HCT116 (cell line): Measurements from ENCODE around the gene TNRC6C. TPM values are rescaled to one million over a fixed set of nuclear protein-coding genes. Genes with fewer than 3 reads are reported as not detected.

Source experiments
- ATAC-seq: fragments of 200-7000 bp; cut with Tn5 transposase; 2 replicates; pipeline ENCODE4 v1.9.1; 2020; ENCODE audit warnings: mild to moderate bottlenecking, moderate library complexity
- BruUV-seq: library from RNA; stranded (reverse); fragments of 400-500 nt; replicated peaks from 2 replicates; lab custom pipeline; 2021; lab: Mats Ljungman, UMichigan
- CTCF ChIA-PET: fragments of 300-600 bp; sonication (Branson Sonifier 250); formaldehyde crosslinking; loops from one replicate; lab custom pipeline; 2021; ENCODE audit warnings: antibody characterized with exemption; lab: Charles Lee
- POLR2A ChIA-PET: fragments of 300-600, 350-600 bp; sonication (Branson Sonifier 250); formaldehyde crosslinking; loops from one replicate; lab custom pipeline; 2021; ENCODE audit warnings: antibody characterized with exemption; lab: Charles Lee
- RAD21 ChIA-PET, 2 experiments: fragments of 300-600 bp; sonication (Branson Sonifier 250); formaldehyde crosslinking; loops; one replicate each; lab custom pipeline; 2023; ENCODE audit warnings: low total read pairs in 2 of 2; ENCODE audit not compliant: uncharacterized antibody in 2 of 2, unreplicated experiment in 2 of 2, low non-redundant PET in 1 of 2; lab: Charles Lee
- DNase-seq: peaks from one replicate; pipeline ENCODE4 v3.0.0-alpha.2; 2010; ENCODE audit warnings: low read depth, low spot score
- H2AFZ ChIP-seq: fragments of 200-600 bp; shearing (Covaris generic), sonication (generic); 2 replicates; pipeline ENCODE4 v1.6.1; 2017; ENCODE audit warnings: low read depth, mixed run types, mixed read lengths, antibody characterized with exemption, low read length; ENCODE audit not compliant: poor library complexity, severe bottlenecking
- H3K27ac ChIP-seq: 2 replicates; pipeline ENCODE4 v1.5.1; 2012; ENCODE audit warnings: low read depth, low read length
- H3K27me3 ChIP-seq: fragments of 200-600 bp; sonication (generic); 2 replicates; pipeline ENCODE4 v1.6.1; 2016; ENCODE audit warnings: mixed run types, low read length, mixed read lengths; ENCODE audit not compliant: insufficient read depth
- H3K36me3 ChIP-seq, 2 experiments: fragments of 200-500 bp in 1 of 2; fragments of 200-600 bp in 1 of 2; sonication (Bioruptor generic) in 1 of 2; sonication (generic) in 1 of 2; 2 replicates each; pipeline versions ENCODE4 v1.5.1 to v1.6.1; 2014 to 2016; ENCODE audit warnings: low read length in 2 of 2, inconsistent platforms in 1 of 2, mixed read lengths in 1 of 2, mixed run types in 1 of 2; ENCODE audit not compliant: insufficient read depth in 2 of 2, control insufficient read depth in 1 of 2
- H3K4me1 ChIP-seq, 2 experiments: fragments of 200-600 bp in 1 of 2; sonication (generic) in 1 of 2; 2 replicates each; pipeline versions ENCODE4 v1.5.1 to v1.6.1; 2012 to 2017; ENCODE audit warnings: low read length in 2 of 2, inconsistent platforms in 1 of 2, mild to moderate bottlenecking in 1 of 2, mixed read lengths in 1 of 2, mixed run types in 1 of 2, moderate library complexity in 1 of 2; ENCODE audit not compliant: insufficient read depth in 2 of 2, control insufficient read depth in 1 of 2
- H3K4me2 ChIP-seq: fragments of 200-600 bp; sonication (generic); 2 replicates; pipeline ENCODE4 v1.6.1; 2017; ENCODE audit warnings: mixed run types, low read length, mixed read lengths
- H3K4me3 ChIP-seq, 2 experiments: fragments of 200-600 bp in 1 of 2; sonication (generic) in 1 of 2; replicated peaks in 1 of 2; 2 replicates each; pipeline ENCODE4 v1.5.1; 2011 to 2016; ENCODE audit warnings: low read length in 2 of 2, control low read depth in 1 of 2, low read depth in 1 of 2, mild to moderate bottlenecking in 1 of 2, mixed read lengths in 1 of 2, mixed run types in 1 of 2
- H3K79me2 ChIP-seq: fragments of 200-600 bp; sonication (generic); 2 replicates; pipeline ENCODE4 v1.6.1; 2017; ENCODE audit warnings: mild to moderate bottlenecking, mixed run types, low read length, moderate library complexity, mixed read lengths; ENCODE audit not compliant: insufficient read depth
- H3K9ac ChIP-seq: fragments of 200-600 bp; sonication (generic); 2 replicates; pipeline ENCODE4 v1.6.1; 2016; ENCODE audit warnings: low read length, mixed read lengths
- H3K9me2 ChIP-seq: fragments of 200-600 bp; sonication (generic), shearing (Covaris generic); 2 replicates; pipeline ENCODE4 v1.6.1; 2017; ENCODE audit warnings: mixed run types, mild to moderate bottlenecking, moderate library complexity; ENCODE audit not compliant: insufficient read depth
- H3K9me3 ChIP-seq, 2 experiments: fragments of 200-500 bp in 1 of 2; fragments of 200-600 bp in 1 of 2; sonication (Bioruptor generic) in 1 of 2; sonication (generic) in 1 of 2; 2 replicates each; pipeline ENCODE4 v1.6.1; 2014 to 2017; ENCODE audit warnings: low read length in 2 of 2, mixed read lengths in 2 of 2, inconsistent platforms in 1 of 2, low read depth in 1 of 2, mild to moderate bottlenecking in 1 of 2, mixed run types in 1 of 2, moderate library complexity in 1 of 2; ENCODE audit not compliant: control insufficient read depth in 1 of 2, insufficient read depth in 1 of 2
- H4K20me1 ChIP-seq: fragments of 200-600 bp; sonication (generic), shearing (Covaris generic); 2 replicates; pipeline ENCODE4 v1.6.1; 2017; ENCODE audit warnings: mixed run types, mild to moderate bottlenecking, moderate library complexity; ENCODE audit not compliant: insufficient read depth
- CEBPB ChIP-seq: IDR thresholded peaks from 2 replicates; pipeline ENCODE4 v1.6.1; 2012; ENCODE audit warnings: low read depth
- CTCF ChIP-seq, 3 experiments: fragments of 200-600 bp in 1 of 3; sonication (generic) in 1 of 3; IDR thresholded peaks in 2 of 3; conservative IDR thresholded peaks in 1 of 3; 2 replicates each; pipeline ENCODE4 v1.5.1; 2012 to 2017; ENCODE audit warnings: low read depth in 2 of 3, low read length in 2 of 3, antibody characterized with exemption in 1 of 3, borderline replicate concordance in 1 of 3, control low read depth in 1 of 3, mild to moderate bottlenecking in 1 of 3, mixed read lengths in 1 of 3, mixed run types in 1 of 3, moderate library complexity in 1 of 3; ENCODE audit not compliant: insufficient read depth in 1 of 3
- FOSL1 ChIP-seq: IDR thresholded peaks from 2 replicates; pipeline ENCODE4 v1.6.1; 2012; ENCODE audit warnings: low read depth
- POLR2A ChIP-seq: IDR thresholded peaks from 2 replicates; pipeline ENCODE4 v1.7.0; 2011; ENCODE audit warnings: borderline replicate concordance; ENCODE audit not compliant: insufficient read depth, insufficient read length; ENCODE audit errors: extremely low read depth
- intact Hi-C: fragments of 100-400 bp; cut with micrococcal nuclease; formaldehyde crosslinking; loops from 2 replicates; pipeline ENCODE4 v1.10.0; 2022
- total RNA-seq: library from RNA; stranded (reverse); gene quantifications from one replicate; pipeline ENCODE4 v1.2.1, GENCODE V29; 2021; ENCODE audit not compliant: unreplicated experiment

TNRC6C gene
- total RNA-seq, 1 experiment from 2014 or later, result 23.4 TPM

GRCh38 chr17:78137392-78138203 lies 179.1 kb downstream of the TNRC6C start:
- H3K4me3 ChIP-seq, result no peak overlapping the region
- BruUV-seq, result no TSS peak
- no peak overlapping the region for H2AFZ ChIP-seq
- H3K27ac ChIP-seq, result peak overlapping the region; percentile 75; the same call in 1 of the 2 replicates
- H3K4me1 ChIP-seq, result peaks cover 41 to 76% of the 10 kb centered on the region in 2 experiments
- no peaks in the 10 kb centered on the region for H3K79me2 ChIP-seq
- POLR2A ChIA-PET, result interaction anchor here (4.1 kb wide), 1 partner anchor 9 kb away, joined by 35 read pairs; the partner anchor contains the start of genes TMC6 and TMC8
- RAD21 ChIA-PET, result no interaction called here
- no peaks in the 10 kb centered on the region for H4K20me1 ChIP-seq
- no peaks in the 10 kb centered on the region for H3K36me3 ChIP-seq
- TF ChIP-seq FOSL1 (no peak), CTCF (IDR thresholded peaks at IDR 0.05 in 2 of 3, conservative IDR thresholded peaks at IDR 0.05 in 1 of 3; ENCODE audit: borderline replicate concordance in 1 of 3, insufficient read depth in 1 of 3, low read depth in 2 of 3, low read length in 2 of 3) (peak in 2 of 3 experiments; percentile 96 to 99; a peak in 4 of 6 replicates), POLR2A (no peak), CEBPB (no peak)
- intact Hi-C loops, result no loop called here
- no peaks in the 10 kb centered on the region for H3K9me2 ChIP-seq
- H3K4me2 ChIP-seq, result peak overlapping the region; percentile 22; the same call in 1 of the 2 replicates
- no peak for ATAC-seq
- H3K9ac ChIP-seq, result no peak overlapping the region
- DNase-seq, result no peak
- no peaks in the 10 kb centered on the region for H3K9me3 ChIP-seq
- CTCF ChIA-PET, result interaction anchor here (0.6 to 2.0 kb wide), 8 partner anchors 10 to 94 kb away, joined by 3 to 11 read pairs (median 5); partner anchors contain the start of genes AFMID, TK1 and TMC6
- no peaks in the 10 kb centered on the region for H3K27me3 ChIP-seq
